ENCODE results near the gene DYNLRB1.
"Not testable (repeated sequence)": the region's sequence is repeated elsewhere in the genome, so short reads cannot be mapped to it uniquely, and the experiment has no call there.

DYNLRB1 gene

GRCh38 chr20:34510575-34510974 lies 5.6 kb upstream of the DYNLRB1 start:
- no peak for DNase-seq (ENCODE audit: extremely low read depth in 1 of 2, low read depth in 1 of 2)

- no peak for DNase-seq (ENCODE audit: extremely low read depth in 1 of 2, low read depth in 1 of 2)
Measured at GRCh38 chr20:34511891-34512265, 4.3 kb upstream of the DYNLRB1 start.

- DNase-seq (ENCODE audit: extremely low read depth in 1 of 2, low read depth in 1 of 2): no peak
Measured at GRCh38 chr20:34512266-34512954, 3.8 kb upstream of the DYNLRB1 start.

GRCh38 chr20:34512955-34513419 lies 3.2 kb upstream of the DYNLRB1 start:
- DNase-seq (ENCODE audit: extremely low read depth in 1 of 2, low read depth in 1 of 2): no peak

GRCh38 chr20:34514034-34514433 lies 2.2 kb upstream of the DYNLRB1 start:
- DNase-seq (ENCODE audit: extremely low read depth in 1 of 2, low read depth in 1 of 2): not testable (repeated sequence)

GRCh38 chr20:34514897-34515483 lies 1.2 kb upstream of the DYNLRB1 start:
- DNase-seq (ENCODE audit: extremely low read depth in 1 of 2, low read depth in 1 of 2): no peak

GRCh38 chr20:34515484-34516246 lies 557 bp upstream of the DYNLRB1 start:
- DNase-seq (ENCODE audit: extremely low read depth in 1 of 2, low read depth in 1 of 2): peak in 1 of 2 donors; percentile 48

GRCh38 chr20:34517114-34517505 lies 888 bp downstream of the DYNLRB1 start:
- DNase-seq (ENCODE audit: extremely low read depth in 1 of 2, low read depth in 1 of 2): no peak

GRCh38 chr20:34518863-34519262 lies 2.6 kb downstream of the DYNLRB1 start:
- not testable (repeated sequence) for DNase-seq (ENCODE audit: extremely low read depth in 1 of 2, low read depth in 1 of 2)

- not testable (repeated sequence) for DNase-seq (ENCODE audit: extremely low read depth in 1 of 2, low read depth in 1 of 2)
Measured at GRCh38 chr20:34519841-34520240, 3.6 kb downstream of the DYNLRB1 start.

GRCh38 chr20:34522969-34523871 lies 7.0 kb downstream of the DYNLRB1 start:
- peak in 1 of 2 donors; percentile 29 for DNase-seq (ENCODE audit: extremely low read depth in 1 of 2, low read depth in 1 of 2)

- DNase-seq (ENCODE audit: extremely low read depth in 1 of 2, low read depth in 1 of 2): no peak
Measured at GRCh38 chr20:34524426-34524825, 8.2 kb downstream of the DYNLRB1 start.

GRCh38 chr20:34525342-34525708 lies 9.1 kb downstream of the DYNLRB1 start:
- no peak for DNase-seq (ENCODE audit: extremely low read depth in 1 of 2, low read depth in 1 of 2)

- no peak for DNase-seq (ENCODE audit: extremely low read depth in 1 of 2, low read depth in 1 of 2)
Measured at GRCh38 chr20:34525709-34526416, 9.6 kb downstream of the DYNLRB1 start.

- DNase-seq (ENCODE audit: extremely low read depth in 1 of 2, low read depth in 1 of 2): no peak
Measured at GRCh38 chr20:34526466-34526865, 10.2 kb downstream of the DYNLRB1 start.

GRCh38 chr20:34527016-34527415 lies 10.8 kb downstream of the DYNLRB1 start:
- no peak for DNase-seq (ENCODE audit: extremely low read depth in 1 of 2, low read depth in 1 of 2)

- DNase-seq (ENCODE audit: extremely low read depth in 1 of 2, low read depth in 1 of 2): no peak
Measured at GRCh38 chr20:34528921-34529297, 12.7 kb downstream of the DYNLRB1 start.

- no peak for DNase-seq (ENCODE audit: extremely low read depth in 1 of 2, low read depth in 1 of 2)
Measured at GRCh38 chr20:34529742-34530141, 13.5 kb downstream of the DYNLRB1 start.

GRCh38 chr20:34530342-34530741 lies 14.1 kb downstream of the DYNLRB1 start:
- no peak for DNase-seq (ENCODE audit: extremely low read depth in 1 of 2, low read depth in 1 of 2)

GRCh38 chr20:34531608-34532265 lies 15.5 kb downstream of the DYNLRB1 start:
- DNase-seq (ENCODE audit: extremely low read depth in 1 of 2, low read depth in 1 of 2): no peak
